ENCODE results near the gene ORC6. TPM values are rescaled to one million over a fixed set of nuclear protein-coding genes. Genes with fewer than 3 reads are reported as not detected.

ORC6 gene
- total and polyA plus RNA-seq, 9 of the 15 experiments (the other 6 are each of a cell fraction or from before 2014, with no cell fraction given), result 18.7 to 71.4 (median 47.0) TPM

DNA sequence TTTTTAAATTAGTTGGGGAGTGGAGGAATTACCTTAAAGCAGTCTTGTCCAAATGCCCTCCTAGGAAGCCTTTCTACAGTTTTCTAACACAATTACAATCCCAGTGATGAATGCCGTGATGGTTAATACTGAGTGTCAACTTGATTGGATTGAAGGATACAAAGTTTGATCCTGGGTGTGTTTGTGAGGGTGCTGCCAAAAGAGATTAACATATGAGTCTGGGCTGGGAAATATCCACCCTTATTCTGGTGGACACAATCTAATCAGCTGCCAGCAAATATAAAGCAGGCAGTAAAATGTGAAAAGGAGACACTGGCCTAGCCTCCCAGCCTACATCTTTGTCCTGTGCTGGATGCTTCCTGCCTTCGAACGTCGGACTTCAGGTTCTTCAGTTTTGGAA is 12.2 kb downstream of the ORC6 start:
- BruUV-seq (replicated peaks), result no TSS peak
- no peak overlapping the region for H3K27ac ChIP-seq (ENCODE audit: extremely low read depth, low read depth, low read length)
- no peaks in the 10 kb centered on the region for H3K9me3 ChIP-seq (replicated peaks; ENCODE audit: control insufficient read depth, insufficient read depth, low read depth, low read length)
- TF ChIP-seq HMG20A (CRISPR knock-in tag; conservative IDR thresholded peaks at IDR 0.05), result no peak
- no peak for TF ChIP-seq XRCC3 (IDR thresholded peaks at IDR 0.05)
- TF ChIP-seq ZFP1 (CRISPR knock-in tag; IDR thresholded peaks at IDR 0.05), result no peak
- TF ChIP-seq ZZZ3 (IDR thresholded peaks at IDR 0.05), result no peak
- no peak for TF ChIP-seq MCM3 (IDR thresholded peaks at IDR 0.05)
- no peak for TF ChIP-seq SNAPC5 (CRISPR knock-in tag; IDR thresholded peaks at IDR 0.05)
- no peak for TF ChIP-seq ZNF282 (CRISPR knock-in tag; IDR thresholded peaks at IDR 0.05)
- no peak for TF ChIP-seq ZBTB7A (IDR thresholded peaks at IDR 0.05; ENCODE audit: borderline replicate concordance, control insufficient read depth, low read depth, low read length)
- H3K9ac ChIP-seq (ENCODE audit: insufficient read depth in 1 of 2, low read depth in 2 of 2, low read length in 2 of 2), result no peak overlapping the region
- DNase-seq (ENCODE audit: extremely low read depth in 1 of 4, low spot score in 3 of 4) (no peak), ATAC-seq (no peak), FAIRE-seq (no peak)
- H3K27me3 ChIP-seq (ENCODE audit: control insufficient read depth in 2 of 2, insufficient read depth in 2 of 2, low read length in 2 of 2), result no peaks in the 10 kb centered on the region
- ChIA-PET POLR2A (no interaction called here), CTCF (ENCODE audit: low intra/inter-chr PET ratio) (no interaction called here)
- no peak overlapping the region for H3K4me2 ChIP-seq (ENCODE audit: insufficient read depth, low read length)
- H2AFZ ChIP-seq (ENCODE audit: low read depth, low read length), result no peak overlapping the region
- no peak overlapping the region for H3K4me3 ChIP-seq
- no peaks in the 10 kb centered on the region for H3K79me2 ChIP-seq (ENCODE audit: control insufficient read depth, insufficient read depth, low read length)
- H3K4me1 ChIP-seq (replicated peaks in 1 of 2; ENCODE audit: control insufficient read depth in 2 of 2, insufficient read depth in 2 of 2, low read length in 2 of 2), result no peaks in the 10 kb centered on the region
- peaks cover 4% of the 10 kb centered on the region for H3K9me1 ChIP-seq (ENCODE audit: control insufficient read depth, insufficient read depth, low read length)
- in situ Hi-C loops (cut with MboI), result no loop called here
- no peaks in the 10 kb centered on the region for H4K20me1 ChIP-seq (replicated peaks; ENCODE audit: control insufficient read depth, insufficient read depth, low read length)
- intact Hi-C loops (cut with micrococcal nuclease), result no loop called here
- 89% methylated on average over 4 of the region's 4 CpGs for WGBS (ENCODE audit: insufficient coverage, low coverage, missing lambda C conversion rate)
- peaks cover 32% of the 10 kb centered on the region; the same call in 2 of the 3 replicates for H3K36me3 ChIP-seq (ENCODE audit: control insufficient read depth, insufficient read depth, low read length)

- CTCF ChIA-PET (ENCODE audit: low intra/inter-chr PET ratio), result no interaction called here
- WGBS (ENCODE audit: insufficient coverage, low coverage, missing lambda C conversion rate), result 68% methylated on average over 2 of the region's 2 CpGs
- FAIRE-seq, result no peak
- Histone ChIP-seq H3K4me3 (no peak overlapping the region), H3K36me3 (ENCODE audit: control insufficient read depth, insufficient read depth, low read length) (peaks cover 28% of the 10 kb centered on the region; the same call in 2 of the 3 replicates), H3K9me1 (ENCODE audit: control insufficient read depth, insufficient read depth, low read length) (peaks cover 4% of the 10 kb centered on the region), H3K4me2 (ENCODE audit: insufficient read depth, low read length) (no peak overlapping the region), H3K79me2 (ENCODE audit: control insufficient read depth, insufficient read depth, low read length) (no peaks in the 10 kb centered on the region), H2AFZ (ENCODE audit: low read depth, low read length) (no peak overlapping the region), H3K9ac (ENCODE audit: insufficient read depth in 1 of 2, low read depth in 2 of 2, low read length in 2 of 2) (no peak overlapping the region), H3K27me3 (ENCODE audit: control insufficient read depth in 2 of 2, insufficient read depth in 2 of 2, low read length in 2 of 2) (no peaks in the 10 kb centered on the region), H3K4me1 (replicated peaks in 1 of 2; ENCODE audit: control insufficient read depth in 2 of 2, insufficient read depth in 2 of 2, low read length in 2 of 2) (no peaks in the 10 kb centered on the region), H3K27ac (ENCODE audit: extremely low read depth, low read depth, low read length) (no peak overlapping the region), H3K9me3 (replicated peaks; ENCODE audit: control insufficient read depth, insufficient read depth, low read depth, low read length) (no peaks in the 10 kb centered on the region), H4K20me1 (replicated peaks; ENCODE audit: control insufficient read depth, insufficient read depth, low read length) (no peaks in the 10 kb centered on the region)
- no peak for DNase-seq (ENCODE audit: extremely low read depth in 1 of 4, low spot score in 3 of 4)
- POLR2A ChIA-PET, result no interaction called here
- no TSS peak for BruUV-seq (replicated peaks)
- ATAC-seq, result no peak
- TF ChIP-seq TFAM (CRISPR knock-in tag; conservative IDR thresholded peaks at IDR 0.05) (no peak), ADNP (tag; IDR thresholded peaks at IDR 0.05) (no peak)
- TF ChIP-seq, protein P1, sequence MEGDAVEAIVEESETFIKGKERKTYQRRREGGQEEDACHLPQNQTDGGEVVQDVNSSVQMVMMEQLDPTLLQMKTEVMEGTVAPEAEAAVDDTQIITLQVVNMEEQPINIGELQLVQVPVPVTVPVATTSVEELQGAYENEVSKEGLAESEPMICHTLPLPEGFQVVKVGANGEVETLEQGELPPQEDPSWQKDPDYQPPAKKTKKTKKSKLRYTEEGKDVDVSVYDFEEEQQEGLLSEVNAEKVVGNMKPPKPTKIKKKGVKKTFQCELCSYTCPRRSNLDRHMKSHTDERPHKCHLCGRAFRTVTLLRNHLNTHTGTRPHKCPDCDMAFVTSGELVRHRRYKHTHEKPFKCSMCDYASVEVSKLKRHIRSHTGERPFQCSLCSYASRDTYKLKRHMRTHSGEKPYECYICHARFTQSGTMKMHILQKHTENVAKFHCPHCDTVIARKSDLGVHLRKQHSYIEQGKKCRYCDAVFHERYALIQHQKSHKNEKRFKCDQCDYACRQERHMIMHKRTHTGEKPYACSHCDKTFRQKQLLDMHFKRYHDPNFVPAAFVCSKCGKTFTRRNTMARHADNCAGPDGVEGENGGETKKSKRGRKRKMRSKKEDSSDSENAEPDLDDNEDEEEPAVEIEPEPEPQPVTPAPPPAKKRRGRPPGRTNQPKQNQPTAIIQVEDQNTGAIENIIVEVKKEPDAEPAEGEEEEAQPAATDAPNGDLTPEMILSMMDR (IDR thresholded peaks at IDR 0.05 in 2 of 3, conservative IDR thresholded peaks at IDR 0.05 in 1 of 3; ENCODE audit: insufficient read depth in 2 of 3, low read depth in 1 of 3, low read length in 3 of 3), result no peak
- TF ChIP-seq, protein P2, sequence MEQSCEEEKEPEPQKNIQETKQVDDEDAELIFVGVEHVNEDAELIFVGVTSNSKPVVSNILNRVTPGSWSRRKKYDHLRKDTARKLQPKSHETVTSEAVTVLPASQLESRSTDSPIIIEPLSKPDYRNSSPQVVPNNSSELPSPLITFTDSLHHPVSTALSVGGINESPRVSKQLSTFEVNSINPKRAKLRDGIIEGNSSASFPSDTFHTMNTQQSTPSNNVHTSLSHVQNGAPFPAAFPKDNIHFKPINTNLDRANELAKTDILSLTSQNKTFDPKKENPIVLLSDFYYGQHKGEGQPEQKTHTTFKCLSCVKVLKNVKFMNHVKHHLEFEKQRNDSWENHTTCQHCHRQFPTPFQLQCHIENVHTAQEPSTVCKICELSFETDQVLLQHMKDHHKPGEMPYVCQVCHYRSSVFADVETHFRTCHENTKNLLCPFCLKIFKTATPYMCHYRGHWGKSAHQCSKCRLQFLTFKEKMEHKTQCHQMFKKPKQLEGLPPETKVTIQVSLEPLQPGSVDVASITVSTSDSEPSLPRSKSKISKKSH (CRISPR knock-in tag; IDR thresholded peaks at IDR 0.05), result no peak
- in situ Hi-C loops (cut with MboI) (no loop called here), intact Hi-C loops (cut with micrococcal nuclease) (no loop called here)
These were observed 12.6 kb downstream of the ORC6 start for GRCh38 chr16:46702030-46702429.
